HG03457 (cell line): ENCODE measurements around the gene C3orf20.

Source experiments
- ATAC-seq: cut with Tn5 transposase; IDR thresholded peaks from one replicate; pipeline ENCODE4 v1.9.1; 2021; ENCODE audit warnings: moderate number of reproducible peaks; ENCODE audit not compliant: unreplicated experiment

The C3orf20 gene

GRCh38 chr3:14772533-14773138 lies 97.7 kb downstream of the C3orf20 start:
- no peak for ATAC-seq

GRCh38 chr3:14773281-14773680 lies 98.3 kb downstream of the C3orf20 start:
- ATAC-seq = no peak

GRCh38 chr3:14773691-14774128 lies 98.8 kb downstream of the C3orf20 start:
- no peak for ATAC-seq

- ATAC-seq = no peak
These were observed 99.5 kb downstream of the C3orf20 start for GRCh38 chr3:14774431-14774830.

- no peak for ATAC-seq
These were observed 100.1 kb downstream of the C3orf20 start for GRCh38 chr3:14775011-14775410.

GRCh38 chr3:14775563-14775962 lies 100.6 kb downstream of the C3orf20 start:
- ATAC-seq = no peak

GRCh38 chr3:14779069-14779685 lies 104.2 kb downstream of the C3orf20 start:
- no peak for ATAC-seq

- no peak for ATAC-seq
These were observed 106.1 kb downstream of the C3orf20 start for GRCh38 chr3:14780927-14781507.

- ATAC-seq = no peak
These were observed 108.6 kb downstream of the C3orf20 start for GRCh38 chr3:14783480-14784086.

GRCh38 chr3:14784087-14784681 lies 109.2 kb downstream of the C3orf20 start:
- no peak for ATAC-seq

- ATAC-seq = no peak
These were observed 110.5 kb downstream of the C3orf20 start for GRCh38 chr3:14785207-14786155.

- ATAC-seq = no peak
These were observed 111.4 kb downstream of the C3orf20 start for GRCh38 chr3:14786369-14786768.

GRCh38 chr3:14787630-14788029 lies 112.7 kb downstream of the C3orf20 start:
- no peak for ATAC-seq

- ATAC-seq = no peak
These were observed 113.7 kb downstream of the C3orf20 start for GRCh38 chr3:14788644-14789043.

- no peak for ATAC-seq
These were observed 114.3 kb downstream of the C3orf20 start for GRCh38 chr3:14789221-14789620.

- ATAC-seq = no peak
These were observed 114.8 kb downstream of the C3orf20 start for GRCh38 chr3:14789640-14790285.

GRCh38 chr3:14791343-14791945 lies 116.5 kb downstream of the C3orf20 start:
- ATAC-seq = no peak

GRCh38 chr3:14792691-14793121 lies 117.8 kb downstream of the C3orf20 start:
- no peak for ATAC-seq

GRCh38 chr3:14793126-14793857 lies 118.4 kb downstream of the C3orf20 start:
- ATAC-seq = no peak
